Trophoblast cell (in vitro differentiated cells and primary cell): Measurements from ENCODE around the gene HAP1.

Experiments used
- DNase-seq, 2 donors: peaks; one replicate each; pipeline ENCODE4 v3.0.0-alpha.2; 2016
- H2AFZ ChIP-seq: 2 replicates; pipeline ENCODE4 v1.6.1; 2013; ENCODE audit warnings: low read length, moderate library complexity, mild to moderate bottlenecking; ENCODE audit not compliant: insufficient read depth, poor library complexity
- H2AK5ac ChIP-seq: 2 replicates; pipeline ENCODE4 v1.6.1; 2013; ENCODE audit warnings: mild to moderate bottlenecking, low read length
- H2BK120ac ChIP-seq: 2 replicates; pipeline ENCODE4 v1.6.1; 2013; ENCODE audit warnings: low read length, mild to moderate bottlenecking, moderate library complexity; ENCODE audit not compliant: insufficient read depth, poor library complexity
- H2BK12ac ChIP-seq: 2 replicates; pipeline ENCODE4 v1.6.1; 2013; ENCODE audit warnings: mild to moderate bottlenecking, low read length, moderate library complexity
- H2BK5ac ChIP-seq: 2 replicates; pipeline ENCODE4 v1.6.1; 2013; ENCODE audit warnings: low read length, low read depth, moderate library complexity, mild to moderate bottlenecking; ENCODE audit not compliant: poor library complexity
- H3K14ac ChIP-seq: 2 replicates; pipeline ENCODE4 v1.6.1; 2013; ENCODE audit warnings: mild to moderate bottlenecking, low read length
- H3K18ac ChIP-seq: 2 replicates; pipeline ENCODE4 v1.6.1; 2013; ENCODE audit warnings: mild to moderate bottlenecking, low read length
- H3K23ac ChIP-seq: 2 replicates; pipeline ENCODE4 v1.6.1; 2013; ENCODE audit warnings: low read length
- H3K27ac ChIP-seq: 2 replicates; pipeline ENCODE4 v1.5.1; 2013; ENCODE audit warnings: low read depth, mild to moderate bottlenecking, inconsistent platforms, low read length, moderate library complexity
- H3K27me3 ChIP-seq: 2 replicates; pipeline ENCODE4 v1.6.1; 2013; ENCODE audit warnings: inconsistent platforms, mild to moderate bottlenecking, low read length, moderate library complexity; ENCODE audit not compliant: insufficient read depth
- H3K36me3 ChIP-seq, 2 experiments: 1 replicate in 1 of 2; 2 replicates in 1 of 2; pipeline ENCODE4 v1.6.1; 2013; ENCODE audit warnings: low read length in 2 of 2, mild to moderate bottlenecking in 2 of 2, moderate library complexity in 1 of 2; ENCODE audit not compliant: insufficient read depth in 2 of 2, control insufficient read depth in 1 of 2
- H3K4ac ChIP-seq: 2 replicates; pipeline ENCODE4 v1.6.1; 2013; ENCODE audit warnings: low read depth, mild to moderate bottlenecking, low read length, moderate library complexity
- H3K4me1 ChIP-seq, 2 experiments: 1 replicate in 1 of 2; 2 replicates in 1 of 2; pipeline ENCODE4 v1.6.1; 2013; ENCODE audit warnings: low read length in 2 of 2, mild to moderate bottlenecking in 2 of 2, moderate library complexity in 1 of 2; ENCODE audit not compliant: insufficient read depth in 2 of 2, control insufficient read depth in 1 of 2
- H3K4me2 ChIP-seq: 2 replicates; pipeline ENCODE4 v1.6.1; 2013; ENCODE audit warnings: inconsistent platforms, mild to moderate bottlenecking, low read length, moderate library complexity
- H3K4me3 ChIP-seq: 2 replicates; pipeline ENCODE4 v1.5.1; 2013; ENCODE audit warnings: mild to moderate bottlenecking, low read depth, low read length, inconsistent platforms
- H3K79me1 ChIP-seq: one replicate; pipeline ENCODE4 v1.6.1; 2013; ENCODE audit warnings: low read length
- H3K79me2 ChIP-seq: 2 replicates; pipeline ENCODE4 v1.6.1; 2013; ENCODE audit warnings: low read length, mild to moderate bottlenecking; ENCODE audit not compliant: control insufficient read depth, insufficient read depth, poor library complexity
- H3K9ac ChIP-seq: 2 replicates; pipeline ENCODE4 v1.6.1; 2013; ENCODE audit warnings: mild to moderate bottlenecking, low read length
- H3K9me3 ChIP-seq: 2 replicates; pipeline ENCODE4 v1.6.1; 2013; ENCODE audit warnings: low read depth, mild to moderate bottlenecking, control low read depth, inconsistent platforms, low read length; ENCODE audit not compliant: insufficient read depth
- H4K12ac ChIP-seq: 2 replicates; pipeline ENCODE4 v1.6.1; 2013; ENCODE audit warnings: low read depth, mild to moderate bottlenecking, low read length, moderate library complexity
- H4K8ac ChIP-seq: 2 replicates; pipeline ENCODE4 v1.6.1; 2013; ENCODE audit warnings: low read depth, mild to moderate bottlenecking, low read length, moderate library complexity
- H4K91ac ChIP-seq: one replicate; pipeline ENCODE4 v1.6.1; 2013; ENCODE audit warnings: low read depth, mild to moderate bottlenecking, low read length, moderate library complexity
- WGBS: extraction: QIAGEN DNeasy Blood & Tissue Kit; methylation state at CpG from one replicate; pipeline ENCODE4 v1.1.7; 2013; ENCODE audit warnings: missing lambda C conversion rate; ENCODE audit not compliant: insufficient read length, insufficient coverage; ENCODE audit errors: extremely low coverage; 5-methylcytosine and 5-hydroxymethylcytosine counted together

Gene HAP1

GRCh38 chr17:41697122-41697962 is 37.1 kb downstream of the HAP1 start:
- H3K4ac ChIP-seq = no peak overlapping the region
- H4K8ac ChIP-seq = no peak overlapping the region
- no peaks in the 10 kb centered on the region for H3K27me3 ChIP-seq
- no peak overlapping the region for H2BK120ac ChIP-seq
- no peaks in the 10 kb centered on the region for H3K9me3 ChIP-seq
- no peak overlapping the region for H4K12ac ChIP-seq
- H3K27ac ChIP-seq = peak overlapping the region; percentile 56
- no peak overlapping the region for H3K4me3 ChIP-seq
- no peak overlapping the region for H2AK5ac ChIP-seq
- H3K23ac ChIP-seq = no peak overlapping the region
- no CpG with 5 or more reads among the region's 6 CpGs for WGBS
- no peak overlapping the region for H3K18ac ChIP-seq
- no peaks in the 10 kb centered on the region for H3K4me1 ChIP-seq
- no peak overlapping the region for H2BK5ac ChIP-seq
- H4K91ac ChIP-seq = no peak overlapping the region
- H3K36me3 ChIP-seq = peaks cover 12 to 29% of the 10 kb centered on the region in 2 experiments
- no peak overlapping the region for H2AFZ ChIP-seq
- H2BK12ac ChIP-seq = no peak overlapping the region
- no peak overlapping the region for H3K9ac ChIP-seq
- peak; percentile 33 to 62 for DNase-seq
- no peaks in the 10 kb centered on the region for H3K79me2 ChIP-seq
- H3K4me2 ChIP-seq = no peak overlapping the region
- H3K79me1 ChIP-seq = peaks cover 3% of the 10 kb centered on the region
- H3K14ac ChIP-seq = no peak overlapping the region

DNA sequence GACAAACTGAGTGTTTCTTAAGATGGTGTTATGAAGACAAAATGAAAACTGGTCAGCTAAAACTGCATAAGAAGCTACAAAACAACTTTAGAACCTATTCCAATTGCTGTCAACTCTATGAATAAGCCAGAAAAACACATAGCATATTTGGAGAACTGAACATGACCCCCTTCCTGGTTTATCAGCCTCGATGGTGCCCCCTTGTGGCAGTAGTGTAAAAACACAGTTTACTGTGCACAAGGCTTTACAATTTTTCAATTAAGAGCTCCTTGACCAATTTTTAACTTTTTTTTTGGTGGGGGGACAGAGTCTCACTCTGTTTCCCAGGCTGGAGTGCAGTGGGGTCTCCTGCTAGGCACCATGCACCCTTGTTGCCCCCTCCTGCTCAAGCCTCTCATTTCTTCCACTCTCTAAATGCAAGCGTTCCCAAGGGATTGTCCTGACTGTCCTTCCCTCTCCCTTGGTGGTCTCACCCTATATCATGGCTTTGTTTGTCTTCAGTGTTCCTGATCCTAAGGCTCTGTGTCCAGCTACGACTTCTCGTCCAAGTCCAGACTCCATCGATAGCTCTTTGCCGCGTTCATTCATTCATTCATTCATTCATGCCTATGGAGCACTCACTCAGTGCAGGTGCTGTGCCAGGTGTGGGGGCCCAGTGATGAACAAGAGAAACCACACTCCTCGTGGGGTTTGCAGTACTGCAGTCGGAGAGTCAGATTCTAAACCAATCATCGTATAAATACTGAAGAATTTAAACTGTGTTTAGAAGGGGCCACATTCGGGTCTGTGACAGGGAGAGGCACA is 38.3 kb downstream of the HAP1 start:
- H2BK5ac ChIP-seq = no peak overlapping the region
- peaks cover 3% of the 10 kb centered on the region for H3K79me1 ChIP-seq
- H4K8ac ChIP-seq = no peak overlapping the region
- H3K23ac ChIP-seq = no peak overlapping the region
- H4K12ac ChIP-seq = no peak overlapping the region
- no peaks in the 10 kb centered on the region for H3K79me2 ChIP-seq
- no peak overlapping the region for H3K4ac ChIP-seq
- no peaks in the 10 kb centered on the region for H3K9me3 ChIP-seq
- no peaks in the 10 kb centered on the region for H3K27me3 ChIP-seq
- no peak overlapping the region for H2BK12ac ChIP-seq
- H3K36me3 ChIP-seq = peaks cover 18 to 40% of the 10 kb centered on the region in 2 experiments
- no peak overlapping the region for H2BK120ac ChIP-seq
- H3K4me1 ChIP-seq = no peaks in the 10 kb centered on the region
- no peak overlapping the region for H2AK5ac ChIP-seq
- H3K27ac ChIP-seq = no peak overlapping the region
- peak; percentile 59 to 95 for DNase-seq
- no peak overlapping the region for H4K91ac ChIP-seq
- no peak overlapping the region for H3K14ac ChIP-seq
- H3K4me2 ChIP-seq = no peak overlapping the region
- no peak overlapping the region for H2AFZ ChIP-seq
- no peak overlapping the region for H3K9ac ChIP-seq
- no peak overlapping the region for H3K18ac ChIP-seq
- H3K4me3 ChIP-seq = no peak overlapping the region
- no CpG with 5 or more reads among the region's 11 CpGs for WGBS

- H3K36me3 ChIP-seq = peaks cover 24 to 48% of the 10 kb centered on the region in 2 experiments
- H3K4ac ChIP-seq = no peak overlapping the region
- H3K9ac ChIP-seq = peak overlapping the region; percentile 28
- H3K27ac ChIP-seq = no peak overlapping the region
- H2AK5ac ChIP-seq = no peak overlapping the region
- H4K8ac ChIP-seq = no peak overlapping the region
- no peak overlapping the region for H2AFZ ChIP-seq
- no peak overlapping the region for H3K14ac ChIP-seq
- no peak overlapping the region for H3K4me2 ChIP-seq
- DNase-seq = peak in 1 of 2 donors; percentile 26
- no peak overlapping the region for H4K12ac ChIP-seq
- no peak overlapping the region for H2BK5ac ChIP-seq
- H3K18ac ChIP-seq = no peak overlapping the region
- no peaks in the 10 kb centered on the region for H3K79me2 ChIP-seq
- H3K27me3 ChIP-seq = no peaks in the 10 kb centered on the region
- no peak overlapping the region for H4K91ac ChIP-seq
- H3K79me1 ChIP-seq = peaks cover 3% of the 10 kb centered on the region
- no CpG with 5 or more reads among the region's 7 CpGs for WGBS
- no peaks in the 10 kb centered on the region for H3K9me3 ChIP-seq
- H3K4me3 ChIP-seq = no peak overlapping the region
- no peak overlapping the region for H2BK120ac ChIP-seq
- H2BK12ac ChIP-seq = no peak overlapping the region
- H3K4me1 ChIP-seq = no peaks in the 10 kb centered on the region
- no peak overlapping the region for H3K23ac ChIP-seq
Observed at GRCh38 chr17:41695134-41695661, 39.2 kb downstream of the HAP1 start.

- H3K4me3 ChIP-seq = no peak overlapping the region
- H2BK5ac ChIP-seq = no peak overlapping the region
- no peak overlapping the region for H3K9ac ChIP-seq
- peaks cover 30 to 56% of the 10 kb centered on the region in 2 experiments for H3K36me3 ChIP-seq
- no peak overlapping the region for H4K12ac ChIP-seq
- no peak overlapping the region for H3K14ac ChIP-seq
- H3K79me1 ChIP-seq = peaks cover 11% of the 10 kb centered on the region
- H4K91ac ChIP-seq = no peak overlapping the region
- no peak overlapping the region for H3K27ac ChIP-seq
- H3K27me3 ChIP-seq = no peaks in the 10 kb centered on the region
- no peaks in the 10 kb centered on the region for H3K4me1 ChIP-seq
- H3K79me2 ChIP-seq = peaks cover 5% of the 10 kb centered on the region
- H3K4ac ChIP-seq = no peak overlapping the region
- no peak overlapping the region for H2AK5ac ChIP-seq
- DNase-seq = peak; percentile 59 to 79
- no peak overlapping the region for H2BK120ac ChIP-seq
- no peak overlapping the region for H2AFZ ChIP-seq
- no peaks in the 10 kb centered on the region for H3K9me3 ChIP-seq
- WGBS = no CpG with 5 or more reads among the region's 11 CpGs
- H3K4me2 ChIP-seq = no peak overlapping the region
- H4K8ac ChIP-seq = no peak overlapping the region
- no peak overlapping the region for H2BK12ac ChIP-seq
- no peak overlapping the region for H3K18ac ChIP-seq
- H3K23ac ChIP-seq = no peak overlapping the region
Observed at GRCh38 chr17:41692722-41693521, 41.5 kb downstream of the HAP1 start.
